H9 (cell line): ENCODE measurements around the gene DCAF10. TPM values are rescaled to one million over a fixed set of nuclear protein-coding genes. Genes with fewer than 3 reads are reported as not detected.

Experiments used
- DNase-seq: peaks from one replicate; pipeline ENCODE4 v3.0.0-alpha.2; 2017
- H2AFZ ChIP-seq: one replicate; pipeline ENCODE4 v1.6.1; 2013; ENCODE audit warnings: mild to moderate bottlenecking, low read length, control low read depth, moderate library complexity
- H2AK5ac ChIP-seq: 2 replicates; pipeline ENCODE4 v1.6.1; 2013; ENCODE audit warnings: low read length, control low read depth, mixed read lengths; ENCODE audit not compliant: insufficient read length
- H2BK120ac ChIP-seq: one replicate; pipeline ENCODE4 v1.6.1; 2013; ENCODE audit warnings: low read depth, mild to moderate bottlenecking, low read length, control low read depth, inconsistent platforms; ENCODE audit not compliant: poor library complexity, severe bottlenecking
- H2BK12ac ChIP-seq: 2 replicates; pipeline ENCODE4 v1.6.1; 2013; ENCODE audit warnings: low read length, control low read depth, mixed read lengths, low read depth; ENCODE audit not compliant: insufficient read length
- H2BK15ac ChIP-seq: 2 replicates; pipeline ENCODE4 v1.6.1; 2013; ENCODE audit warnings: low read depth, low read length, control low read depth
- H2BK20ac ChIP-seq: one replicate; pipeline ENCODE4 v1.6.1; 2013; ENCODE audit warnings: low read depth, mild to moderate bottlenecking, low read length, control low read depth, inconsistent platforms; ENCODE audit not compliant: poor library complexity, severe bottlenecking
- H2BK5ac ChIP-seq: 2 replicates; pipeline ENCODE4 v1.6.1; 2013; ENCODE audit warnings: low read length, control low read depth, mixed read lengths; ENCODE audit not compliant: insufficient read length
- H3K14ac ChIP-seq: 2 replicates; pipeline ENCODE4 v1.6.1; 2013; ENCODE audit warnings: low read length, control low read depth; ENCODE audit not compliant: insufficient read depth
- H3K18ac ChIP-seq: 2 replicates; pipeline ENCODE4 v1.6.1; 2013; ENCODE audit warnings: low read depth, mild to moderate bottlenecking, mixed read lengths, low read length, control low read depth; ENCODE audit not compliant: insufficient read length
- H3K23ac ChIP-seq: 2 replicates; pipeline ENCODE4 v1.6.1; 2013; ENCODE audit warnings: low read length, control low read depth, mixed read lengths, low read depth; ENCODE audit not compliant: insufficient read length
- H3K23me2 ChIP-seq: 2 replicates; pipeline ENCODE4 v1.6.1; 2013; ENCODE audit warnings: low read depth, mild to moderate bottlenecking, mixed read lengths, low read length, control low read depth; ENCODE audit not compliant: insufficient read length, poor library complexity, severe bottlenecking
- H3K27ac ChIP-seq: 2 replicates; pipeline ENCODE4 v1.5.1; 2013; ENCODE audit warnings: low read length, control low read depth, mixed read lengths, low read depth; ENCODE audit not compliant: insufficient read length
- H3K27me3 ChIP-seq: 2 replicates; pipeline ENCODE4 v1.6.1; 2013; ENCODE audit warnings: low read length, control low read depth, inconsistent platforms; ENCODE audit not compliant: insufficient read depth
- H3K4ac ChIP-seq: 2 replicates; pipeline ENCODE4 v1.6.1; 2013; ENCODE audit warnings: low read depth, mild to moderate bottlenecking, control low read depth, inconsistent platforms, low read length, moderate library complexity
- H3K4me1 ChIP-seq: 2 replicates; pipeline ENCODE4 v1.6.1; 2013; ENCODE audit warnings: low read length, control low read depth, inconsistent platforms; ENCODE audit not compliant: insufficient read depth
- H3K4me2 ChIP-seq: 2 replicates; pipeline ENCODE4 v1.6.1; 2013; ENCODE audit warnings: low read length, control low read depth, mixed read lengths; ENCODE audit not compliant: insufficient read length, insufficient read depth
- H3K56ac ChIP-seq: 2 replicates; pipeline ENCODE4 v1.6.1; 2013; ENCODE audit warnings: low read depth, mild to moderate bottlenecking, mixed read lengths, low read length, control low read depth; ENCODE audit not compliant: insufficient read length
- H3K79me1 ChIP-seq: 2 replicates; pipeline ENCODE4 v1.6.1; 2013; ENCODE audit warnings: low read depth, mild to moderate bottlenecking, moderate library complexity, low read length, control low read depth, inconsistent platforms; ENCODE audit not compliant: insufficient read depth, poor library complexity, severe bottlenecking
- H3K79me2 ChIP-seq: 2 replicates; pipeline ENCODE4 v1.6.1; 2013; ENCODE audit warnings: low read length, control low read depth, inconsistent platforms; ENCODE audit not compliant: insufficient read depth
- H3K9ac ChIP-seq: 2 replicates; pipeline ENCODE4 v1.6.1; 2013; ENCODE audit warnings: low read length, control low read depth, mixed read lengths; ENCODE audit not compliant: insufficient read length; ENCODE audit errors: extremely low read depth
- H3K9me3 ChIP-seq: one replicate; pipeline ENCODE4 v1.6.1; 2013; ENCODE audit warnings: low read depth, low read length, inconsistent platforms; ENCODE audit not compliant: control insufficient read depth
- H3T11ph ChIP-seq: one replicate; pipeline ENCODE4 v1.6.1; 2013; ENCODE audit warnings: mild to moderate bottlenecking, low read length, control low read depth, inconsistent platforms
- H4K20me1 ChIP-seq: one replicate; pipeline ENCODE4 v1.6.1; 2013; ENCODE audit not compliant: control insufficient read depth, insufficient read length, insufficient read depth
- H4K5ac ChIP-seq: 2 replicates; pipeline ENCODE4 v1.6.1; 2013; ENCODE audit warnings: low read depth, mild to moderate bottlenecking, mixed read lengths, low read length, control low read depth; ENCODE audit not compliant: insufficient read length
- H4K8ac ChIP-seq: replicated peaks from 2 replicates; pipeline ENCODE4 v1.6.1; 2013; ENCODE audit warnings: low read length, control low read depth, mixed read lengths, low read depth; ENCODE audit not compliant: insufficient read length
- H4K91ac ChIP-seq: 2 replicates; pipeline ENCODE4 v1.6.1; 2013; ENCODE audit warnings: low read depth, mild to moderate bottlenecking, moderate library complexity, mixed read lengths, low read length, control low read depth; ENCODE audit not compliant: insufficient read length
- H3K27ac Mint-ChIP-seq, 3 experiments: 2 replicates in 2 of 3; 3 replicates in 1 of 3; pipeline ENCODE4 v1.8.0; 2020 to 2021; ENCODE audit warnings: mixed read lengths in 3 of 3, mild to moderate bottlenecking in 1 of 3, moderate library complexity in 1 of 3
- H3K27me3 Mint-ChIP-seq: 2 replicates; pipeline ENCODE4 v1.8.0; 2021; ENCODE audit warnings: low read depth, mild to moderate bottlenecking, moderate library complexity, mixed read lengths
- H3K36me3 Mint-ChIP-seq, 3 experiments: 2 replicates in 2 of 3; 3 replicates in 1 of 3; pipeline ENCODE4 v1.8.0; 2020 to 2021; ENCODE audit warnings: low read depth in 3 of 3, mixed read lengths in 3 of 3; ENCODE audit not compliant: insufficient read depth in 1 of 3
- H3K4me1 Mint-ChIP-seq, 2 experiments: 2 replicates each; pipeline ENCODE4 v1.8.0; 2020; ENCODE audit warnings: mixed read lengths in 2 of 2
- H3K4me3 Mint-ChIP-seq, 2 experiments: 2 replicates in 1 of 2; 3 replicates in 1 of 2; pipeline ENCODE4 v1.8.0; 2020 to 2021; ENCODE audit warnings: mild to moderate bottlenecking in 2 of 2, mixed read lengths in 2 of 2, moderate library complexity in 1 of 2
- H3K9me3 Mint-ChIP-seq, 2 experiments: 2 replicates in 1 of 2; 3 replicates in 1 of 2; pipeline ENCODE4 v1.8.0; 2020; ENCODE audit warnings: mild to moderate bottlenecking in 2 of 2, mixed read lengths in 2 of 2, moderate library complexity in 1 of 2
- CTCF ChIP-seq: fragments of 200-600 bp; sonication (generic); conservative IDR thresholded peaks from 3 replicates; pipeline ENCODE4 v1.8.0; 2021; ENCODE audit warnings: antibody characterized with exemption, mild to moderate bottlenecking
- WGBS: extraction: QIAGEN DNeasy Blood & Tissue Kit; methylation state at CpG from one replicate; pipeline ENCODE4 v1.1.7; 2013; ENCODE audit warnings: missing lambda C conversion rate, low lambda C conversion rate, mixed read lengths; ENCODE audit not compliant: insufficient read length; ENCODE audit errors: extremely low coverage; 5-methylcytosine and 5-hydroxymethylcytosine counted together
- total RNA-seq: library from RNA; stranded (reverse); gene quantifications from 2 replicates; pipeline ENCODE4 v1.2.1, GENCODE V29; 2021

The DCAF10 gene
- total RNA-seq, 1 experiment from 2014 or later = 13.4 TPM

DNA sequence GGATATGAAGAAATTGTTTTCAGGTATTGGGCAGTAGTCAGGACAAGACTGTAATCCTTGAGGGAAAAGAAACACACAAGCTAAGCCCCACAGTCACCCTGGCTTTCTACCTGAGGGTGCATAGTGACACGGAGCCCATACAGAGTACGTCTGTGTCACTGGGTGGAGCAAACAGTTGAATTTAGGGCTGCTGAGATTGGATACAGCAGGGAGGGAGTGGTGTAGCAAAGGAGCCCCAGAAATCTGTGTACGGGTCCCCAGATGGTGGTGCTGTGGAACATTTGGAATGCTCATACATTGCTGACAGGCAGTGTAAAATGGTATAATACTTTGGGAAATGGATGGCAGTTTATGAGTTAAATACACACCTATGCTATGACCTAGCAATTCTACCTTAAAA, 41.9 kb upstream of the DCAF10 start:
- no peak overlapping the region for H3K23ac ChIP-seq
- no peaks in the 10 kb centered on the region for H3K9me3 ChIP-seq
- no peak overlapping the region for H3T11ph ChIP-seq
- no peak overlapping the region for H3K18ac ChIP-seq
- H4K20me1 ChIP-seq = no peaks in the 10 kb centered on the region
- Mint-ChIP-seq H3K27ac (no peak overlapping the region), H3K9me3 (no peaks in the 10 kb centered on the region), H3K4me1 (peaks cover 9% of the 10 kb centered on the region in 2 experiments), H3K36me3 (peaks cover 0 to 6% (median 3%) of the 10 kb centered on the region in 3 experiments; a peak in 4 of 7 replicates), H3K4me3 (no peak overlapping the region), H3K27me3 (no peaks in the 10 kb centered on the region)
- no peak overlapping the region for H3K56ac ChIP-seq
- H3K14ac ChIP-seq = no peak overlapping the region
- no peak overlapping the region for H2BK120ac ChIP-seq
- peaks cover 4% of the 10 kb centered on the region for H3K23me2 ChIP-seq
- H3K27me3 ChIP-seq = no peaks in the 10 kb centered on the region
- no peaks in the 10 kb centered on the region; the same call in 1 of the 2 replicates for H3K79me2 ChIP-seq
- H2BK15ac ChIP-seq = no peak overlapping the region
- H2AFZ ChIP-seq = no peak overlapping the region
- no peak overlapping the region for H3K27ac ChIP-seq
- H2AK5ac ChIP-seq = no peak overlapping the region
- no peak overlapping the region for H3K4ac ChIP-seq
- H3K9ac ChIP-seq = no peak overlapping the region
- H3K4me2 ChIP-seq = no peak overlapping the region
- DNase-seq = no peak
- no peak overlapping the region for H4K91ac ChIP-seq
- TF ChIP-seq CTCF = no peak
- no peaks in the 10 kb centered on the region for H3K4me1 ChIP-seq
- no peak overlapping the region for H2BK12ac ChIP-seq
- H4K8ac ChIP-seq = no peak overlapping the region
- no peak overlapping the region for H4K5ac ChIP-seq
- no peaks in the 10 kb centered on the region for H3K79me1 ChIP-seq
- H2BK5ac ChIP-seq = no peak overlapping the region
- no peak overlapping the region for H2BK20ac ChIP-seq
- WGBS = no CpG with 5 or more reads among the region's 3 CpGs
